ENCODE results near the gene RUNX2.
A peak's percentile ranks its signal among the peaks of the same experiment; 100 is the strongest.

RUNX2 gene

DNA sequence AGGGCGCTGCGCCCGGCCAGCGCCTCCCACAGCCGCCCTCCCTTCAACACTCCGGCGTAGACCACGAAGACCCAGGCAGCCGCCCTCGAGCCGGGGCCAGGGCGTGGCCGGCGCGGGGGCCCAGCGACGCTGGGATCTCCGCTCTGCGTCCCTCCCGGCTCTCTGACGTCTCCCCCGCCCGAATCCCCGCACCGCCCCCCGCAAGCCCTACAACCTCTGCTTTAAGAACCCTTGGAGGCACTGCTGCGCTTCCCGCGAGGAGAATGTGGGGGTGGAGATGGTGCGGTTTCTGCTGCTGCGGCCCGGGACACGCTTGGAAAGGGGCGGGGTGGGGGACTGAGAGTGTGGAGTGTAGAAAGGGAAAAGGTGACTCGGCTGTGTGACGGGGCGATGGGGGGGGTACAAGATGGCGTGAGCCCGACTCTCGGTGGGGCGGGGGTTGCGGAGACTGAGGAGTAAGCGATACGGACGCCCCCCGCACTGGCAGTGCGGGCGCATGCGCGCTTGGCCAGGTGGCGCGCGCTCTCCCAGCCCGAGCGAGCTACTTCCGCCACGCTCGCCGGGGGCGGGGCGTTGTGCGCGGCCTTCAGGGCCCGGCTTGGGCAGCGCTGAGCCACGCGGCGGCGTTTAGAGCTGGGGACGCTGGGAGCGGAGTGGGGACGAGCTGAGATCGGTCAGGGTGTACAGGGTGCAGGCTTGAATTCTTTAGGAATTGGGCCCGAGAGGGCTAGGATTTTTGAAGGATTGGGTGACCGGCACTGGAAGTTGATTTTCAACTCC lies 49.6 kb downstream of the RUNX2 start, which contains the start of gene SUPT3H (continued):
- TF ChIP-seq ZNF488 (tag by site-specific recombination; IDR thresholded peaks at IDR 0.05), result no peak
- no peak for TF ChIP-seq ZNF138 (tag by site-specific recombination; IDR thresholded peaks at IDR 0.05; ENCODE audit: borderline replicate concordance)
- no peak for TF ChIP-seq SALL2 (tag by site-specific recombination; IDR thresholded peaks at IDR 0.05; ENCODE audit: borderline replicate concordance)
- peak; percentile 77; the same call in 1 of the 2 replicates for TF ChIP-seq CTCF (tag by site-specific recombination; IDR thresholded peaks at IDR 0.05)
- no peak for TF ChIP-seq ZNF549 (tag by site-specific recombination; IDR thresholded peaks at IDR 0.05)
- peak; percentile 86 for TF ChIP-seq ZSCAN30 (tag by site-specific recombination; IDR thresholded peaks at IDR 0.05)
- TF ChIP-seq ZNF514 (tag by site-specific recombination; IDR thresholded peaks at IDR 0.05), result no peak
- TF ChIP-seq, protein P1, sequence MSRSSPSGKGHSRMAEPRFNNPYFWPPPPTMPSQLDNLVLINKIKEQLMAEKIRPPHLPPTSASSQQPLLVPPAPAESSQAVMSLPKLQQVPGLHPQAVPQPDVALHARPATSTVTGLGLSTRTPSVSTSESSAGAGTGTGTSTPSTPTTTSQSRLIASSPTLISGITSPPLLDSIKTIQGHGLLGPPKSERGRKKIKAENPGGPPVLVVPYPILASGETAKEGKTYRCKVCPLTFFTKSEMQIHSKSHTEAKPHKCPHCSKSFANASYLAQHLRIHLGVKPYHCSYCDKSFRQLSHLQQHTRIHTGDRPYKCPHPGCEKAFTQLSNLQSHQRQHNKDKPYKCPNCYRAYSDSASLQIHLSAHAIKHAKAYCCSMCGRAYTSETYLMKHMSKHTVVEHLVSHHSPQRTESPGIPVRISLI (tag by site-specific recombination; IDR thresholded peaks at IDR 0.05), result no peak
- TF ChIP-seq HOXA7 (CRISPR knock-in tag; IDR thresholded peaks at IDR 0.05; ENCODE audit: borderline replicate concordance), result no peak
- TF ChIP-seq MZF1 (tag by site-specific recombination; IDR thresholded peaks at IDR 0.05; ENCODE audit: borderline replicate concordance), result peak; percentile 94
- TF ChIP-seq, protein P2, sequence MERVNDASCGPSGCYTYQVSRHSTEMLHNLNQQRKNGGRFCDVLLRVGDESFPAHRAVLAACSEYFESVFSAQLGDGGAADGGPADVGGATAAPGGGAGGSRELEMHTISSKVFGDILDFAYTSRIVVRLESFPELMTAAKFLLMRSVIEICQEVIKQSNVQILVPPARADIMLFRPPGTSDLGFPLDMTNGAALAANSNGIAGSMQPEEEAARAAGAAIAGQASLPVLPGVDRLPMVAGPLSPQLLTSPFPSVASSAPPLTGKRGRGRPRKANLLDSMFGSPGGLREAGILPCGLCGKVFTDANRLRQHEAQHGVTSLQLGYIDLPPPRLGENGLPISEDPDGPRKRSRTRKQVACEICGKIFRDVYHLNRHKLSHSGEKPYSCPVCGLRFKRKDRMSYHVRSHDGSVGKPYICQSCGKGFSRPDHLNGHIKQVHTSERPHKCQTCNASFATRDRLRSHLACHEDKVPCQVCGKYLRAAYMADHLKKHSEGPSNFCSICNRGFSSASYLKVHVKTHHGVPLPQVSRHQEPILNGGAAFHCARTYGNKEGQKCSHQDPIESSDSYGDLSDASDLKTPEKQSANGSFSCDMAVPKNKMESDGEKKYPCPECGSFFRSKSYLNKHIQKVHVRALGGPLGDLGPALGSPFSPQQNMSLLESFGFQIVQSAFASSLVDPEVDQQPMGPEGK (tag by site-specific recombination; IDR thresholded peaks at IDR 0.05), result peak; percentile 99
- no peak for TF ChIP-seq ZNF571 (tag by site-specific recombination; IDR thresholded peaks at IDR 0.05)
- TF ChIP-seq ZNF174 (tag by site-specific recombination; IDR thresholded peaks at IDR 0.05), result no peak
- peak; percentile 95 for TF ChIP-seq ZNF398 (tag by site-specific recombination; IDR thresholded peaks at IDR 0.05)
- TF ChIP-seq, protein P3, sequence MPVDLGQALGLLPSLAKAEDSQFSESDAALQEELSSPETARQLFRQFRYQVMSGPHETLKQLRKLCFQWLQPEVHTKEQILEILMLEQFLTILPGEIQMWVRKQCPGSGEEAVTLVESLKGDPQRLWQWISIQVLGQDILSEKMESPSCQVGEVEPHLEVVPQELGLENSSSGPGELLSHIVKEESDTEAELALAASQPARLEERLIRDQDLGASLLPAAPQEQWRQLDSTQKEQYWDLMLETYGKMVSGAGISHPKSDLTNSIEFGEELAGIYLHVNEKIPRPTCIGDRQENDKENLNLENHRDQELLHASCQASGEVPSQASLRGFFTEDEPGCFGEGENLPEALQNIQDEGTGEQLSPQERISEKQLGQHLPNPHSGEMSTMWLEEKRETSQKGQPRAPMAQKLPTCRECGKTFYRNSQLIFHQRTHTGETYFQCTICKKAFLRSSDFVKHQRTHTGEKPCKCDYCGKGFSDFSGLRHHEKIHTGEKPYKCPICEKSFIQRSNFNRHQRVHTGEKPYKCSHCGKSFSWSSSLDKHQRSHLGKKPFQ (tag by site-specific recombination; IDR thresholded peaks at IDR 0.05), result 0 out of 2 replicates have a peak, but pooled peaks have one; percentile 9
- peak; percentile 7; the same call in 1 of the 2 replicates for TF ChIP-seq SCRT2 (tag by site-specific recombination; IDR thresholded peaks at IDR 0.05)
- no peak for TF ChIP-seq ZNF24 (tag by site-specific recombination; IDR thresholded peaks at IDR 0.05)
- TF ChIP-seq ZFP69B (tag by site-specific recombination; IDR thresholded peaks at IDR 0.05), result peak; percentile 50
- TF ChIP-seq WT1 (tag by site-specific recombination; IDR thresholded peaks at IDR 0.05), result peak; percentile 28; the same call in 1 of the 2 replicates
- TF ChIP-seq GFI1B (tag by site-specific recombination; IDR thresholded peaks at IDR 0.05), result no peak
- no peak for TF ChIP-seq TCF7L2 (IDR thresholded peaks at IDR 0.05; ENCODE audit: borderline replicate concordance, low read depth, low read length)
- TF ChIP-seq ZNF391 (tag by site-specific recombination; IDR thresholded peaks at IDR 0.05; ENCODE audit: borderline replicate concordance, low read depth), result no peak
- TF ChIP-seq ZNF664 (tag by site-specific recombination; IDR thresholded peaks at IDR 0.05), result no peak
- no peak for TF ChIP-seq ZNF146 (tag by site-specific recombination; IDR thresholded peaks at IDR 0.05)
- TF ChIP-seq PRDM10 (tag by site-specific recombination; IDR thresholded peaks at IDR 0.05), result peak; percentile 51; the same call in 1 of the 2 replicates
